HCT116 (cell line): ENCODE data around the gene KCNK15. TPM values are rescaled to one million over a fixed set of nuclear protein-coding genes. Genes with fewer than 3 reads are reported as not detected.

ENCODE experiments used
- ATAC-seq: fragments of 200-7000 bp; cut with Tn5 transposase; 2 replicates; pipeline ENCODE4 v1.9.1; 2020; ENCODE audit warnings: mild to moderate bottlenecking, moderate library complexity
- BruUV-seq: library from RNA; stranded (reverse); fragments of 400-500 nt; replicated peaks from 2 replicates; lab custom pipeline; 2021; lab: Mats Ljungman, UMichigan
- CTCF ChIA-PET: fragments of 300-600 bp; sonication (Branson Sonifier 250); formaldehyde crosslinking; loops from one replicate; lab custom pipeline; 2021; ENCODE audit warnings: antibody characterized with exemption; lab: Charles Lee
- POLR2A ChIA-PET: fragments of 300-600, 350-600 bp; sonication (Branson Sonifier 250); formaldehyde crosslinking; loops from one replicate; lab custom pipeline; 2021; ENCODE audit warnings: antibody characterized with exemption; lab: Charles Lee
- RAD21 ChIA-PET, 2 experiments: fragments of 300-600 bp; sonication (Branson Sonifier 250); formaldehyde crosslinking; loops; one replicate each; lab custom pipeline; 2023; ENCODE audit warnings: low total read pairs in 2 of 2; ENCODE audit not compliant: uncharacterized antibody in 2 of 2, unreplicated experiment in 2 of 2, low non-redundant PET in 1 of 2; lab: Charles Lee
- DNase-seq: peaks from one replicate; pipeline ENCODE4 v3.0.0-alpha.2; 2010; ENCODE audit warnings: low read depth, low spot score
- H2AFZ ChIP-seq: fragments of 200-600 bp; shearing (Covaris generic), sonication (generic); 2 replicates; pipeline ENCODE4 v1.6.1; 2017; ENCODE audit warnings: low read depth, mixed run types, mixed read lengths, antibody characterized with exemption, low read length; ENCODE audit not compliant: poor library complexity, severe bottlenecking
- H3K27ac ChIP-seq: 2 replicates; pipeline ENCODE4 v1.5.1; 2012; ENCODE audit warnings: low read depth, low read length
- H3K27me3 ChIP-seq: fragments of 200-600 bp; sonication (generic); 2 replicates; pipeline ENCODE4 v1.6.1; 2016; ENCODE audit warnings: mixed run types, low read length, mixed read lengths; ENCODE audit not compliant: insufficient read depth
- H3K36me3 ChIP-seq, 2 experiments: fragments of 200-500 bp in 1 of 2; fragments of 200-600 bp in 1 of 2; sonication (Bioruptor generic) in 1 of 2; sonication (generic) in 1 of 2; 2 replicates each; pipeline versions ENCODE4 v1.5.1 to v1.6.1; 2014 to 2016; ENCODE audit warnings: low read length in 2 of 2, inconsistent platforms in 1 of 2, mixed read lengths in 1 of 2, mixed run types in 1 of 2; ENCODE audit not compliant: insufficient read depth in 2 of 2, control insufficient read depth in 1 of 2
- H3K4me1 ChIP-seq, 2 experiments: fragments of 200-600 bp in 1 of 2; sonication (generic) in 1 of 2; 2 replicates each; pipeline versions ENCODE4 v1.5.1 to v1.6.1; 2012 to 2017; ENCODE audit warnings: low read length in 2 of 2, inconsistent platforms in 1 of 2, mild to moderate bottlenecking in 1 of 2, mixed read lengths in 1 of 2, mixed run types in 1 of 2, moderate library complexity in 1 of 2; ENCODE audit not compliant: insufficient read depth in 2 of 2, control insufficient read depth in 1 of 2
- H3K4me2 ChIP-seq: fragments of 200-600 bp; sonication (generic); 2 replicates; pipeline ENCODE4 v1.6.1; 2017; ENCODE audit warnings: mixed run types, low read length, mixed read lengths
- H3K4me3 ChIP-seq, 2 experiments: fragments of 200-600 bp in 1 of 2; sonication (generic) in 1 of 2; replicated peaks in 1 of 2; 2 replicates each; pipeline ENCODE4 v1.5.1; 2011 to 2016; ENCODE audit warnings: low read length in 2 of 2, control low read depth in 1 of 2, low read depth in 1 of 2, mild to moderate bottlenecking in 1 of 2, mixed read lengths in 1 of 2, mixed run types in 1 of 2
- H3K79me2 ChIP-seq: fragments of 200-600 bp; sonication (generic); 2 replicates; pipeline ENCODE4 v1.6.1; 2017; ENCODE audit warnings: mild to moderate bottlenecking, mixed run types, low read length, moderate library complexity, mixed read lengths; ENCODE audit not compliant: insufficient read depth
- H3K9ac ChIP-seq: fragments of 200-600 bp; sonication (generic); 2 replicates; pipeline ENCODE4 v1.6.1; 2016; ENCODE audit warnings: low read length, mixed read lengths
- H3K9me2 ChIP-seq: fragments of 200-600 bp; sonication (generic), shearing (Covaris generic); 2 replicates; pipeline ENCODE4 v1.6.1; 2017; ENCODE audit warnings: mixed run types, mild to moderate bottlenecking, moderate library complexity; ENCODE audit not compliant: insufficient read depth
- H3K9me3 ChIP-seq, 2 experiments: fragments of 200-500 bp in 1 of 2; fragments of 200-600 bp in 1 of 2; sonication (Bioruptor generic) in 1 of 2; sonication (generic) in 1 of 2; 2 replicates each; pipeline ENCODE4 v1.6.1; 2014 to 2017; ENCODE audit warnings: low read length in 2 of 2, mixed read lengths in 2 of 2, inconsistent platforms in 1 of 2, low read depth in 1 of 2, mild to moderate bottlenecking in 1 of 2, mixed run types in 1 of 2, moderate library complexity in 1 of 2; ENCODE audit not compliant: control insufficient read depth in 1 of 2, insufficient read depth in 1 of 2
- H4K20me1 ChIP-seq: fragments of 200-600 bp; sonication (generic), shearing (Covaris generic); 2 replicates; pipeline ENCODE4 v1.6.1; 2017; ENCODE audit warnings: mixed run types, mild to moderate bottlenecking, moderate library complexity; ENCODE audit not compliant: insufficient read depth
- ATF3 ChIP-seq: IDR thresholded peaks from 2 replicates; pipeline ENCODE4 v1.6.1; 2012
- CEBPB ChIP-seq: IDR thresholded peaks from 2 replicates; pipeline ENCODE4 v1.6.1; 2012; ENCODE audit warnings: low read depth
- CTCF ChIP-seq, 3 experiments: fragments of 200-600 bp in 1 of 3; sonication (generic) in 1 of 3; IDR thresholded peaks in 2 of 3; conservative IDR thresholded peaks in 1 of 3; 2 replicates each; pipeline ENCODE4 v1.5.1; 2012 to 2017; ENCODE audit warnings: low read depth in 2 of 3, low read length in 2 of 3, antibody characterized with exemption in 1 of 3, borderline replicate concordance in 1 of 3, control low read depth in 1 of 3, mild to moderate bottlenecking in 1 of 3, mixed read lengths in 1 of 3, mixed run types in 1 of 3, moderate library complexity in 1 of 3; ENCODE audit not compliant: insufficient read depth in 1 of 3
- EGR1 ChIP-seq: IDR thresholded peaks from 2 replicates; pipeline ENCODE4 v1.6.1; 2012; ENCODE audit warnings: low read depth
- ELF1 ChIP-seq: IDR thresholded peaks from 2 replicates; pipeline ENCODE4 v1.6.1; 2012; ENCODE audit warnings: low read depth, borderline replicate concordance
- EZH2phosphoT487 ChIP-seq: fragments of 200-600 bp; IDR thresholded peaks from 2 replicates; pipeline ENCODE4 v1.6.1; 2018; ENCODE audit warnings: antibody characterized with exemption, borderline replicate concordance
- FOSL1 ChIP-seq: IDR thresholded peaks from 2 replicates; pipeline ENCODE4 v1.6.1; 2012; ENCODE audit warnings: low read depth
- JUND ChIP-seq: IDR thresholded peaks from 2 replicates; pipeline ENCODE4 v1.6.1; 2012
- POLR2A ChIP-seq: IDR thresholded peaks from 2 replicates; pipeline ENCODE4 v1.7.0; 2011; ENCODE audit warnings: borderline replicate concordance; ENCODE audit not compliant: insufficient read depth, insufficient read length; ENCODE audit errors: extremely low read depth
- RAD21 ChIP-seq: IDR thresholded peaks from 2 replicates; pipeline ENCODE4 v1.6.1; 2012; ENCODE audit warnings: low read depth, mild to moderate bottlenecking
- SIN3A ChIP-seq: IDR thresholded peaks from 2 replicates; pipeline ENCODE4 v1.6.1; 2012; ENCODE audit warnings: low read depth
- SP1 ChIP-seq: IDR thresholded peaks from 2 replicates; pipeline ENCODE4 v1.6.1; 2012; ENCODE audit warnings: low read depth
- SRF ChIP-seq: IDR thresholded peaks from 2 replicates; pipeline ENCODE4 v1.6.1; 2012; ENCODE audit warnings: low read depth
- TCF7L2 ChIP-seq: IDR thresholded peaks from 2 replicates; pipeline ENCODE4 v1.7.0; 2011; ENCODE audit warnings: borderline replicate concordance, inconsistent platforms; ENCODE audit not compliant: insufficient read depth, insufficient read length; ENCODE audit errors: extremely low read depth
- YY1 ChIP-seq: IDR thresholded peaks from 2 replicates; pipeline ENCODE4 v1.6.1; 2011; ENCODE audit warnings: low read length, low read depth, moderate library complexity, mild to moderate bottlenecking; ENCODE audit not compliant: insufficient replicate concordance; ENCODE audit errors: extremely low read depth
- intact Hi-C: fragments of 100-400 bp; cut with micrococcal nuclease; formaldehyde crosslinking; loops from 2 replicates; pipeline ENCODE4 v1.10.0; 2022
- total RNA-seq: library from RNA; stranded (reverse); gene quantifications from one replicate; pipeline ENCODE4 v1.2.1, GENCODE V29; 2021; ENCODE audit not compliant: unreplicated experiment
- TF ChIP-seq, protein P1 (sequence below): IDR thresholded peaks from 2 replicates; pipeline ENCODE4 v1.6.1; 2012; ENCODE audit warnings: low read depth

KCNK15 gene
- total RNA-seq, 1 experiment from 2014 or later, result not detected

- Histone ChIP-seq H3K27me3 (0 out of 2 replicates have a peak, but pooled peaks cover 3% of the 10 kb centered on the region), H3K9ac (no peak overlapping the region), H3K4me1 (peaks cover 39 to 41% of the 10 kb centered on the region in 2 experiments), H3K4me3 (no peak overlapping the region), H3K4me2 (no peak overlapping the region), H3K9me2 (no peaks in the 10 kb centered on the region), H3K36me3 (no peaks in the 10 kb centered on the region), H2AFZ (no peak overlapping the region), H3K27ac (no peak overlapping the region), H4K20me1 (no peaks in the 10 kb centered on the region), H3K79me2 (no peaks in the 10 kb centered on the region), H3K9me3 (no peaks in the 10 kb centered on the region)
- CTCF ChIA-PET, result no interaction called here
- POLR2A ChIA-PET, result no interaction called here
- DNase-seq (no peak), ATAC-seq (no peak)
- RAD21 ChIA-PET, result no interaction called here
- TF ChIP-seq ELF1 (no peak), TCF7L2 (no peak), JUND (no peak), RAD21 (no peak), SIN3A (no peak), CTCF (IDR thresholded peaks at IDR 0.05 in 2 of 3, conservative IDR thresholded peaks at IDR 0.05 in 1 of 3; ENCODE audit: borderline replicate concordance in 1 of 3, insufficient read depth in 1 of 3, low read depth in 2 of 3, low read length in 2 of 3) (no peak), FOSL1 (no peak), ATF3 (no peak), EGR1 (no peak), SP1 (no peak), EZH2phosphoT487 (no peak), POLR2A (no peak), SRF (no peak), YY1 (no peak), CEBPB (no peak)
- TF ChIP-seq, protein P1, sequence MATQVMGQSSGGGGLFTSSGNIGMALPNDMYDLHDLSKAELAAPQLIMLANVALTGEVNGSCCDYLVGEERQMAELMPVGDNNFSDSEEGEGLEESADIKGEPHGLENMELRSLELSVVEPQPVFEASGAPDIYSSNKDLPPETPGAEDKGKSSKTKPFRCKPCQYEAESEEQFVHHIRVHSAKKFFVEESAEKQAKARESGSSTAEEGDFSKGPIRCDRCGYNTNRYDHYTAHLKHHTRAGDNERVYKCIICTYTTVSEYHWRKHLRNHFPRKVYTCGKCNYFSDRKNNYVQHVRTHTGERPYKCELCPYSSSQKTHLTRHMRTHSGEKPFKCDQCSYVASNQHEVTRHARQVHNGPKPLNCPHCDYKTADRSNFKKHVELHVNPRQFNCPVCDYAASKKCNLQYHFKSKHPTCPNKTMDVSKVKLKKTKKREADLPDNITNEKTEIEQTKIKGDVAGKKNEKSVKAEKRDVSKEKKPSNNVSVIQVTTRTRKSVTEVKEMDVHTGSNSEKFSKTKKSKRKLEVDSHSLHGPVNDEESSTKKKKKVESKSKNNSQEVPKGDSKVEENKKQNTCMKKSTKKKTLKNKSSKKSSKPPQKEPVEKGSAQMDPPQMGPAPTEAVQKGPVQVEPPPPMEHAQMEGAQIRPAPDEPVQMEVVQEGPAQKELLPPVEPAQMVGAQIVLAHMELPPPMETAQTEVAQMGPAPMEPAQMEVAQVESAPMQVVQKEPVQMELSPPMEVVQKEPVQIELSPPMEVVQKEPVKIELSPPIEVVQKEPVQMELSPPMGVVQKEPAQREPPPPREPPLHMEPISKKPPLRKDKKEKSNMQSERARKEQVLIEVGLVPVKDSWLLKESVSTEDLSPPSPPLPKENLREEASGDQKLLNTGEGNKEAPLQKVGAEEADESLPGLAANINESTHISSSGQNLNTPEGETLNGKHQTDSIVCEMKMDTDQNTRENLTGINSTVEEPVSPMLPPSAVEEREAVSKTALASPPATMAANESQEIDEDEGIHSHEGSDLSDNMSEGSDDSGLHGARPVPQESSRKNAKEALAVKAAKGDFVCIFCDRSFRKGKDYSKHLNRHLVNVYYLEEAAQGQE, result no peak
- intact Hi-C loops, result no loop called here
- BruUV-seq, result no TSS peak
Observed at GRCh38 chr20:44716309-44717106, 29.2 kb upstream of the KCNK15 start.
